Skeletal muscle satellite cell (primary cell): ENCODE data around the gene ANO10.
"Not testable (repeated sequence)": the region's sequence is repeated elsewhere in the genome, so short reads cannot be mapped to it uniquely, and the experiment has no call there.

Source experiments
- H3K27me3 ChIP-seq: 2 replicates; pipeline ENCODE4 v1.7.0; 2013; ENCODE audit warnings: low read length; ENCODE audit not compliant: control insufficient read depth, insufficient read depth
- H3K36me3 ChIP-seq: 2 replicates; pipeline ENCODE4 v1.7.0; 2013; ENCODE audit warnings: mild to moderate bottlenecking, control low read depth, low read length; ENCODE audit not compliant: insufficient read depth
- H3K4me1 ChIP-seq: 2 replicates; pipeline ENCODE4 v1.7.0; 2013; ENCODE audit warnings: low read length; ENCODE audit not compliant: control insufficient read depth, insufficient read depth
- H3K4me2 ChIP-seq: 2 replicates; pipeline ENCODE4 v1.7.0; 2013; ENCODE audit warnings: mild to moderate bottlenecking, low read length
- H3K4me3 ChIP-seq: 2 replicates; pipeline ENCODE4 v1.7.0; 2013; ENCODE audit warnings: low read length
- H3K9ac ChIP-seq: 2 replicates; pipeline ENCODE4 v1.7.0; 2013; ENCODE audit warnings: mild to moderate bottlenecking, low read depth, low read length, moderate library complexity
- H3K9me3 ChIP-seq: replicated peaks from 2 replicates; pipeline ENCODE4 v1.7.0; 2013; ENCODE audit warnings: mild to moderate bottlenecking, control low read depth, low read length

ANO10 gene

DNA sequence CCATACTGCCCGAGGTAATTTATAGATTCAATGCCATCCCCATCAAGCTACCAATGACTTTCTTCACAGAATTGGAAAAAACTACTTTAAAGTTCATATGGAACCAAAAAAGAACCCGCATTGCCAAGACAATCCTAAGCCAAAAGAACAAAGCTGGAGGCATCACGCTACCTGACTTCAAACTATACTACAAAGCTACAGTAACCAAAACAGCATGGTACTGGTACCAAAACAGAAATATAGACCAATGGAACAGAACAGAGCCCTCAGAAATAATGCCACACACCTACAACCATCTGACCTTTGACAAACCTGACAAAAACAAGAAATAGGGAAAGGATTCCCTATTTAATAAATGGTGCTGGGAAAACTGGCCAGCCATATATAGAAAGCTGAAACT is 25.6 kb downstream of the ANO10 start:
- not testable (repeated sequence) for H3K4me2 ChIP-seq, H3K4me1 ChIP-seq, H3K9ac ChIP-seq, H3K27me3 ChIP-seq, H3K4me3 ChIP-seq, H3K9me3 ChIP-seq
- H3K36me3 ChIP-seq, result peaks cover 12% of the 10 kb centered on the region

DNA sequence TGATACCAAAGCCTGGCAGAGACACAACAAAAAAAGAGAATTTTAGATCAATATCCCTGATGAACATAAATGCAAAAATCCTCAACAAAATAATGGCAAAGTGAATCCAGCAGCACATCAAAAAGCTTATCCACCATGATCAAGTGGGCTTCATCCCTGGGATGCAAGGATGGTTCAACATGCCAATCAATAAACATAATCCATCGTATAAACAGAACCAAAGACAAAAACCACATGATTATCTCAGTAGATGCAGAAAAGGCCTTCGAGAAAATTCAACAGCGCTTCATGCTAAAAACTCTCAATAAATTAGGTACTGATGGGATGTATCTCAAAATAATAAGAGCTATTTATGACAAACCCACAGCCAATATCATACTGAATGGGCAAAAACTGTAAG is 26.5 kb downstream of the ANO10 start:
- not testable (repeated sequence) for H3K27me3 ChIP-seq, H3K9me3 ChIP-seq, H3K4me3 ChIP-seq, H3K4me2 ChIP-seq, H3K9ac ChIP-seq, H3K4me1 ChIP-seq
- peaks cover 15% of the 10 kb centered on the region for H3K36me3 ChIP-seq

DNA sequence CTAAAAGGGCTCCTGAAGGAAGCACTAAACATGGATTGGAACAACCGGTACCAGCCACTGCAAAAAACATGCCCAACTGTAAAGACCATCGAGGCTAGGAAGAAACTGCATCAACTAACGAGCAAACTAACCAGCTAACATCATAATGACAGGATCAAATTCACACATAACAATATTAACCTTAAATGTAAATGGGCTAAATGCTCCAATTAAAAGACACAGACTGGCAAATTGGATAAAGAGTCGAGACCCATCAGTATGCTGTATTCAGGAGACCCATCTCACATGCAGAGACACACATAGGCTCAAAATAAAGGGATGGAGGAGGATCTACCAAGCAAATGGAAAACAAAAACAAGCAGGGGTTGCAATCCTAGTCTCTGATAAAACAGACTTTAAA is 28.2 kb downstream of the ANO10 start:
- not testable (repeated sequence) for H3K4me2 ChIP-seq, H3K4me3 ChIP-seq, H3K27me3 ChIP-seq, H3K4me1 ChIP-seq, H3K9ac ChIP-seq, H3K9me3 ChIP-seq
- H3K36me3 ChIP-seq, result peaks cover 15% of the 10 kb centered on the region

GRCh38 chr3:43591866-43592265 is 29.9 kb downstream of the ANO10 start:
- H3K4me1 ChIP-seq, H3K9ac ChIP-seq, H3K4me3 ChIP-seq, H3K4me2 ChIP-seq, H3K9me3 ChIP-seq, H3K36me3 ChIP-seq, H3K27me3 ChIP-seq: not testable (repeated sequence)

DNA sequence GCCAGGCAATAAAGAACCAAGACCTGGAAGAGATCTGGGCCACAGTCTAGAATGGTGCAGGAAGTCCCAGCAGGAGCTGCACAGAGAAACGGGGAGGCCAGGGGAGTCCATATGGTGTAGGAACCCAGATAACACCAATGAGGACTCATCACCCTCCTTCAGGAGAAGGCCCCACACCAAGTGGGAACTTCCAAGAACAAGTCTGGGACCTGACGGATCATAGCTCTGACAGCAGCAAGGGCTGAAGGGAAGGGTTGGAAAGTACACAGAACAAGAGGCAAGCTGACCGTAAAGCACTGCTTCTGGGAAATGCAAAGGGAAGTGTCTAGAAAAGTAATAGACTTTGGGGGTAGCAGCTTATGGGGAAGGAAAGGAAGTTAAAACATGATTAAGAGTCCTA is 34.5 kb downstream of the ANO10 start:
- H3K9ac ChIP-seq, result no peak overlapping the region
- peaks cover 10% of the 10 kb centered on the region for H3K4me1 ChIP-seq
- no peak overlapping the region for H3K4me3 ChIP-seq
- no peak overlapping the region for H3K4me2 ChIP-seq
- no peaks in the 10 kb centered on the region for H3K9me3 ChIP-seq
- no peaks in the 10 kb centered on the region for H3K27me3 ChIP-seq
- H3K36me3 ChIP-seq, result peaks cover 12% of the 10 kb centered on the region

GRCh38 chr3:43584043-43584826 is 37.6 kb downstream of the ANO10 start:
- H3K36me3 ChIP-seq, result peaks cover 6% of the 10 kb centered on the region

DNA sequence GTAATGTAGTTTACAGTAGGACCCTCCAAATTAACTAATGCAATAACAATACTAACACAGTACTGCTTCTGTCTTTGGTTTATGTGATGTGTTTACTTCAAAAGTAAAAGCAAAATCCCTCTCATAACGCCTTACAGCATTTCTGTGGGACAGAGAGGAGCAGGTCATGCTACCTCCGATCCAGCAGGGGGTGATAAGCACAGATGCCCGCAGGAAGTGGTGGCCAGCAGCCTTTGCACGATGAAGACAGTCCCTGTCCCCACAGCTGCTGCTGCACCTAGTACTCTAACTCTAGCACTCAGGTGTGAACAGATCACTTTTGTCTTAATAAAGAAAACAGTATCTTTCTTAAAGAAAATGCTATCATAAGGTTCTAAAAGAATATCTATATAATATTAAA is 38.3 kb downstream of the ANO10 start:
- Histone ChIP-seq H3K36me3 (peaks cover 6% of the 10 kb centered on the region), H3K9me3 (no peaks in the 10 kb centered on the region), H3K27me3 (no peaks in the 10 kb centered on the region), H3K4me2 (no peak overlapping the region), H3K9ac (no peak overlapping the region), H3K4me1 (peaks cover 10% of the 10 kb centered on the region), H3K4me3 (no peak overlapping the region)

More at GRCh38 chr3:43584043-43584826, 37.6 kb downstream of the ANO10 start:
- Histone ChIP-seq H3K4me3 (no peak overlapping the region), H3K4me2 (no peak overlapping the region), H3K9ac (no peak overlapping the region), H3K9me3 (no peaks in the 10 kb centered on the region), H3K27me3 (no peaks in the 10 kb centered on the region), H3K4me1 (peaks cover 10% of the 10 kb centered on the region)

DNA sequence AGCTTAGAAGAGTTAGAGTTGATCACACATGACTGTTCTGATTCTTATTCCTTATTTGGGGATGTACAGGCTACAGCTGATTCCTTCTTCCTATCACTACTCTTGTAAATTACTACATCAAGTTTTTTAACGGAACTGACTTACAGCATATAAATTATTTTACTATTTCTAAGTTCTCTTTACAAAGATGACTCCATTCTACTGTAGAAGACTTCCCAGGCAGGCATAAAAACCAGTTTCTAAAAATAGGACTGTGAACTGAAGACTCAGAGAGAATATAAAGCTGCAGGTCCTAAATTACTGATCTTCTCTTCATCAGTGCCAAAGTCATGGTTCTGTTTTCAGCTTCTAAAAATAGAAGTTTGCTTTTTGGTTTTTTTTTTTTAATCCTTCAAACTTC is 38.9 kb downstream of the ANO10 start:
- Histone ChIP-seq H3K27me3 (no peaks in the 10 kb centered on the region), H3K4me3 (no peak overlapping the region), H3K9ac (no peak overlapping the region), H3K9me3 (no peaks in the 10 kb centered on the region), H3K36me3 (peaks cover 6% of the 10 kb centered on the region), H3K4me2 (no peak overlapping the region), H3K4me1 (peaks cover 10% of the 10 kb centered on the region)

GRCh38 chr3:43581343-43581742 is 40.5 kb downstream of the ANO10 start:
- Histone ChIP-seq H3K4me2 (no peak overlapping the region), H3K9me3 (no peaks in the 10 kb centered on the region), H3K27me3 (no peaks in the 10 kb centered on the region), H3K9ac (no peak overlapping the region), H3K4me3 (no peak overlapping the region), H3K36me3 (peaks cover 12% of the 10 kb centered on the region), H3K4me1 (peaks cover 10% of the 10 kb centered on the region)

- Histone ChIP-seq H3K4me1 (peaks cover 10% of the 10 kb centered on the region), H3K4me2 (no peak overlapping the region), H3K36me3 (peaks cover 16% of the 10 kb centered on the region), H3K27me3 (no peaks in the 10 kb centered on the region), H3K4me3 (no peak overlapping the region), H3K9ac (no peak overlapping the region), H3K9me3 (no peaks in the 10 kb centered on the region)
Observed at GRCh38 chr3:43580181-43580580, 41.6 kb downstream of the ANO10 start.

- Histone ChIP-seq H3K27me3 (no peaks in the 10 kb centered on the region), H3K4me3 (no peak overlapping the region), H3K4me1 (no peaks in the 10 kb centered on the region), H3K9ac (no peak overlapping the region), H3K9me3 (no peaks in the 10 kb centered on the region), H3K36me3 (peaks cover 10% of the 10 kb centered on the region), H3K4me2 (no peak overlapping the region)
Observed at GRCh38 chr3:43573576-43573975, 48.2 kb downstream of the ANO10 start.

DNA sequence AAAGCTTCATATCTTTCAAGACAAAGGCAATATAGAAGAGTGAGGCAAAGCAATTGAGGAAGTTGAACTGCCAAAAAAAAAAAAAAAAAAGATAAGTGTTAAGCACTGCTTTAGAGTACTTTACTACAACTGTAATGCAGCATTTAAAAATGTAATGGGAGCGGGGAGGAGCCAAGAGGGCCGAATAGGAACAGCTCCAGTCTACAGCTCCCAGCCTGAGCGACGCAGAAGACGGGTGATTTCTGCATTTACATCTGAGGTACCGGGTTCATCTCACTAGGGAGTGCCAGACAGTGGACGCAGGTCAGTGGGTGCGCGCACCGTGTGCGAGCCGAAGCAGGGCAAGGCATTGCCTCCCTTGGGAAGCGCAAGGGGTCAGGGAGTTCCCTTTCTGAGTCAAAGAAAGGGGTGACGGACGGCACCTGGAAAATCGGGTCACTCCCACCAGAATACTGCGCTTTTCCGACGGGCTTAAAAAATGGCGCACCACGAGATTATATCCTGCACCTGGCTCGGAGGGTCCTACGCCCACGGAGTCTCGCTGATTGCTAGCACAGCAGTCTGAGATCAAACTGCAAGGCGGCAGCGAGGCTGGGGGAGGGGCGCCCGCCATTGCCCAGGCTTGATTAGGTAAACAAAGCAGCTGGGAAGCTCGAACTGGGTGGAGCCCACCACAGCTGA is 56.0 kb downstream of the ANO10 start:
- H3K9me3 ChIP-seq, H3K4me3 ChIP-seq, H3K36me3 ChIP-seq, H3K4me2 ChIP-seq, H3K27me3 ChIP-seq, H3K4me1 ChIP-seq, H3K9ac ChIP-seq: not testable (repeated sequence)
